GM12865 (cell line): ENCODE results near the gene PAPPA2.
A peak's percentile ranks its signal among the peaks of the same experiment; 100 is the strongest.

ENCODE experiments used
- DNase-seq: peaks from one replicate; pipeline ENCODE4 v3.0.0; 2010; ENCODE audit warnings: low read depth
- H3K4me3 ChIP-seq: 2 replicates; pipeline ENCODE4 v1.5.1; 2011; ENCODE audit warnings: mild to moderate bottlenecking, low read depth, low read length, control low read depth
- CTCF ChIP-seq: IDR thresholded peaks from 2 replicates; pipeline ENCODE4 v1.5.1; 2011; ENCODE audit warnings: low read length, control low read depth, low read depth, inconsistent platforms; ENCODE audit not compliant: insufficient read depth; ENCODE audit errors: missing control alignments

PAPPA2 gene

GRCh38 chr1:176485083-176485482 lies 22.1 kb downstream of the PAPPA2 start:
- H3K4me3 ChIP-seq = no peak overlapping the region
- no peak for DNase-seq
- TF ChIP-seq CTCF = no peak

GRCh38 chr1:176494436-176494835 lies 31.5 kb downstream of the PAPPA2 start:
- DNase-seq = no peak
- TF ChIP-seq CTCF = no peak
- H3K4me3 ChIP-seq = no peak overlapping the region

DNA sequence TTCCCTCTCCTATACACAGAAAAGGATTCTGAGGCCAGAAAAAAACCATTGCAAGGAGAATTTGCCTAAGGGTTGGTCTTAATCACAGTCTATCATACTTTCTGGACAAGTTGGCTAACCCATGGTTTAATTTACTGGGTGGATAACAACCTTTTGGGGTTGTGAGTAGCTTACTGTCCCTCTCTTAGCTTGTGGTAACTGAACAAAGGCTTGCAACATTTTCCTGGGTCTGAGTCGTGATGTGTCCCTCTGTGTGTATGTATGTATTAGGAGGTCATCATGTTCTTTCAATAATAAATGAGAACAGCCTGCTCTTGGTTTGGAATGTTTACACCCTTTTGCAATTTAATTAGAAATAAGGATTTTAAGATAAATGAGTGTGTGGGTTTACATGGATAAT lies 36.7 kb downstream of the PAPPA2 start:
- H3K4me3 ChIP-seq = no peak overlapping the region
- no peak for DNase-seq
- TF ChIP-seq CTCF = no peak

DNA sequence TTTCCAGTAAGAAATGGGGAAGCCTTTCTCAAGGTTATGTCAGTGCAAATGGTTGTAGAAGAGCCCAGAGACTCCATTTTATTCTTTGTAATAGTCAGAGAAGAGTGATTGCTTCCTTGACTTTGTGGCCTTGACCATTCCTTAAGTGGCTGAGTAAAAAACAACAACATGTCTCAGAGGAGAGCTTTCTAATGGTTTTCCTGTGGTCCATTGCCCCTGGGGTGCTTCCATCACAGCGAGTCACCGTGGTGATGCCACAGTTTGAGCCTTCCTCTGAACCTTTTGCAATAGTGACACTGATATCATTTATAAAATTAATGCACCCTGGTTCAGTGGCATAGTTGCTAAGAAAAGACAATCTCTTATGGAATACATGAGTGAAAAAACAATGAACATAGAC lies 38.6 kb downstream of the PAPPA2 start:
- no peak overlapping the region for H3K4me3 ChIP-seq
- TF ChIP-seq CTCF = no peak
- no peak for DNase-seq

GRCh38 chr1:176504848-176505553 lies 42.0 kb downstream of the PAPPA2 start:
- no peak overlapping the region for H3K4me3 ChIP-seq
- no peak for DNase-seq
- TF ChIP-seq CTCF = no peak

DNA sequence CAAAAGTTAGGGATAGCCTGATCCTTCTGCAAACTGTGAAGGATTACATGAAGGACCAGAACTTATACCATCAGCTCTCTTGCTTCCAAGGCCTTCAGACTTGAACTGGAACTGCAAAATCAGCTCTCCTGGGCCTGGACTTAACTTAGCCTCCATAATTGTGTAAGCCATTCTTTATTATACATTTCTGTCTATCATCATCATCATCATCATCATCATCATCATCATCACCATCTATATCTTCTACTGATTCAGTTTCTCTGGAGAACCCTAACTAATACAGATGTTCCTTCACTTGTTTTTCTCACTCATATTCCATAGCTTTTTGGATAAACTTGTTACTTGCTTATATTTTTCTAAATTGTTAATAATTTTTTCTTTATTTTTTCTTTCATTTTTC lies 50.0 kb downstream of the PAPPA2 start:
- H3K4me3 ChIP-seq = no peak overlapping the region
- no peak for TF ChIP-seq CTCF
- no peak for DNase-seq

- DNase-seq = peak; percentile 3
- H3K4me3 ChIP-seq = no peak overlapping the region
- no peak for TF ChIP-seq CTCF
Observed at GRCh38 chr1:176515310-176515709, 52.3 kb downstream of the PAPPA2 start.
